Neural cell (in vitro differentiated cells): ENCODE data around the gene RBM19. TPM values are rescaled to one million over a fixed set of nuclear protein-coding genes. Genes with fewer than 3 reads are reported as not detected.

Source experiments
- H2AFZ ChIP-seq: fragments of 200-600, 300-800 bp; sonication (generic), shearing (Covaris generic); 2 replicates; pipeline ENCODE4 v1.6.0; 2014; ENCODE audit warnings: low read depth, mild to moderate bottlenecking, antibody characterized with exemption, low read length, moderate library complexity
- H3F3A ChIP-seq: fragments of 200-600 bp; shearing (Covaris generic); 2 replicates; pipeline ENCODE4 v1.6.1; 2016; ENCODE audit warnings: mild to moderate bottlenecking, moderate library complexity, mixed read lengths, antibody characterized with exemption, low read length; ENCODE audit not compliant: insufficient read depth, poor library complexity, severe bottlenecking
- H3K27ac ChIP-seq: fragments of 200-600, 300-800 bp; sonication (generic), shearing (Covaris generic); 2 replicates; pipeline ENCODE4 v1.5.1; 2014; ENCODE audit warnings: mild to moderate bottlenecking, low read length, moderate library complexity
- H3K27me3 ChIP-seq: fragments of 300-800, 200-600 bp; sonication (generic), shearing (Covaris generic); 2 replicates; pipeline ENCODE4 v1.6.0; 2014; ENCODE audit warnings: mild to moderate bottlenecking, low read depth, low read length, moderate library complexity; ENCODE audit not compliant: insufficient read depth
- H3K36me3 ChIP-seq: fragments of 300-800, 200-600 bp; sonication (generic), shearing (Covaris generic); 2 replicates; pipeline ENCODE4 v1.5.1; 2014; ENCODE audit warnings: mild to moderate bottlenecking, antibody characterized with exemption, low read length, moderate library complexity; ENCODE audit not compliant: insufficient read depth
- H3K4me2 ChIP-seq: fragments of 300-800, 200-600 bp; sonication (generic), shearing (Covaris generic); 2 replicates; pipeline ENCODE4 v1.6.0; 2014; ENCODE audit warnings: mild to moderate bottlenecking, low read length
- H3K4me3 ChIP-seq: fragments of 300-800, 200-600 bp; sonication (generic), shearing (Covaris generic); 2 replicates; pipeline ENCODE4 v1.5.1; 2014; ENCODE audit warnings: mild to moderate bottlenecking, low read length, moderate library complexity
- H3K79me2 ChIP-seq: fragments of 200-600 bp; shearing (Covaris generic); replicated peaks from 2 replicates; pipeline ENCODE4 v1.6.0; 2014; ENCODE audit warnings: mild to moderate bottlenecking, low read length, moderate library complexity; ENCODE audit not compliant: insufficient read depth
- H3K9ac ChIP-seq: fragments of 300-800, 200-600 bp; sonication (generic), shearing (Covaris generic); 2 replicates; pipeline ENCODE4 v1.6.1; 2016; ENCODE audit warnings: mild to moderate bottlenecking, low read length, mixed read lengths
- H3K9me2 ChIP-seq: fragments of 200-600 bp; shearing (Covaris generic); 2 replicates; pipeline ENCODE4 v1.6.1; 2016; ENCODE audit warnings: mild to moderate bottlenecking, low read length, mixed read lengths; ENCODE audit not compliant: insufficient read depth
- H3K9me3 ChIP-seq: fragments of 200-600, 300-800 bp; sonication (generic), shearing (Covaris generic); 2 replicates; pipeline ENCODE4 v1.6.1; 2016; ENCODE audit warnings: mild to moderate bottlenecking, mixed run types, low read length, moderate library complexity, mixed read lengths
- H4K20me1 ChIP-seq: fragments of 200-600 bp; shearing (Covaris generic); 2 replicates; pipeline ENCODE4 v1.6.1; 2016; ENCODE audit warnings: mild to moderate bottlenecking, mixed run types; ENCODE audit not compliant: insufficient read depth
- CTCF ChIP-seq: fragments of 450-650 bp; IDR thresholded peaks from 2 replicates; pipeline ENCODE4 v1.5.1; 2014; ENCODE audit warnings: antibody characterized with exemption, mild to moderate bottlenecking, moderate library complexity; ENCODE audit not compliant: poor library complexity, severe bottlenecking
- EP300 ChIP-seq: fragments of 450-650 bp; conservative IDR thresholded peaks from 2 replicates; pipeline ENCODE4 v1.6.1; 2014; ENCODE audit warnings: antibody characterized with exemption, mild to moderate bottlenecking, moderate library complexity; ENCODE audit not compliant: poor library complexity, severe bottlenecking
- EZH2 ChIP-seq: fragments of 200-600, 300-800 bp; shearing (Covaris generic), sonication (generic); IDR thresholded peaks from 2 replicates; pipeline ENCODE4 v1.6.1; 2014; ENCODE audit warnings: antibody characterized with exemption, low read length, borderline replicate concordance, mild to moderate bottlenecking; ENCODE audit not compliant: insufficient read depth, poor library complexity, severe bottlenecking
- MXI1 ChIP-seq: fragments of 450-650 bp; conservative IDR thresholded peaks from 2 replicates; pipeline ENCODE4 v1.6.1; 2014; ENCODE audit warnings: antibody characterized with exemption, mild to moderate bottlenecking; ENCODE audit not compliant: poor library complexity, severe bottlenecking
- POLR2AphosphoS5 ChIP-seq: IDR thresholded peaks from 2 replicates; pipeline ENCODE4 v1.6.1; 2012
- RAD21 ChIP-seq: fragments of 450-650 bp; conservative IDR thresholded peaks from 2 replicates; pipeline ENCODE4 v1.6.1; 2014; ENCODE audit warnings: antibody characterized with exemption, mild to moderate bottlenecking, moderate library complexity
- REST ChIP-seq: IDR thresholded peaks from 2 replicates; pipeline ENCODE4 v1.6.1; 2012; ENCODE audit warnings: borderline replicate concordance
- SMC3 ChIP-seq: fragments of 450-650 bp; conservative IDR thresholded peaks from 2 replicates; pipeline ENCODE4 v1.6.1; 2014; ENCODE audit warnings: antibody characterized with exemption, mild to moderate bottlenecking, moderate library complexity; ENCODE audit not compliant: poor library complexity
- TAF1 ChIP-seq: IDR thresholded peaks from 2 replicates; pipeline ENCODE4 v1.6.1; 2012; ENCODE audit warnings: low read depth
- polyA plus RNA-seq: library from polyadenylated mRNA; depleted of rRNA; stranded (reverse); fragments of >200 nt; gene quantifications from 2 replicates; pipeline ENCODE4 v1.2.3, GENCODE V29; 2014

Gene RBM19
- polyA plus RNA-seq, 1 donor from 2014 or later, result 14.2 TPM

- Histone ChIP-seq H3K9ac (no peak overlapping the region), H3K79me2 (no peaks in the 10 kb centered on the region), H3K4me2 (no peak overlapping the region), H2AFZ (no peak overlapping the region), H3K27me3 (no peaks in the 10 kb centered on the region), H3K9me3 (no peaks in the 10 kb centered on the region), H3K36me3 (no peaks in the 10 kb centered on the region), H4K20me1 (no peaks in the 10 kb centered on the region), H3K9me2 (no peaks in the 10 kb centered on the region), H3F3A (no peaks in the 10 kb centered on the region), H3K27ac (no peak overlapping the region), H3K4me3 (no peak overlapping the region)
- TF ChIP-seq POLR2AphosphoS5 (no peak), REST (no peak), CTCF (no peak), TAF1 (no peak), EP300 (no peak), RAD21 (no peak), SMC3 (no peak), EZH2 (no peak), MXI1 (no peak)
Observed at GRCh38 chr12:113888435-113888834, 77.7 kb downstream of the RBM19 start.

GRCh38 chr12:113887906-113888305 lies 78.2 kb downstream of the RBM19 start:
- TF ChIP-seq POLR2AphosphoS5, result no peak
- TF ChIP-seq RAD21, result no peak
- no peak for TF ChIP-seq TAF1
- no peak for TF ChIP-seq SMC3
- no peak for TF ChIP-seq EP300
- TF ChIP-seq EZH2, result no peak
- no peak for TF ChIP-seq MXI1
- no peak for TF ChIP-seq REST
- no peak for TF ChIP-seq CTCF
- Histone ChIP-seq H4K20me1 (no peaks in the 10 kb centered on the region), H3K79me2 (no peaks in the 10 kb centered on the region)

More at GRCh38 chr12:113887906-113888305, 78.2 kb downstream of the RBM19 start:
- no peaks in the 10 kb centered on the region for H3K36me3 ChIP-seq
- no peak overlapping the region for H3K4me2 ChIP-seq
- H3K4me3 ChIP-seq, result no peak overlapping the region
- H3K27me3 ChIP-seq, result no peaks in the 10 kb centered on the region
- no peak overlapping the region for H3K27ac ChIP-seq
- no peak overlapping the region for H2AFZ ChIP-seq
- H3K9me3 ChIP-seq, result no peaks in the 10 kb centered on the region
- no peaks in the 10 kb centered on the region for H3K9me2 ChIP-seq
- no peak overlapping the region for H3K9ac ChIP-seq
- no peaks in the 10 kb centered on the region for H3F3A ChIP-seq
